Measurements from ENCODE around the gene TANGO2.

TANGO2 gene

DNA sequence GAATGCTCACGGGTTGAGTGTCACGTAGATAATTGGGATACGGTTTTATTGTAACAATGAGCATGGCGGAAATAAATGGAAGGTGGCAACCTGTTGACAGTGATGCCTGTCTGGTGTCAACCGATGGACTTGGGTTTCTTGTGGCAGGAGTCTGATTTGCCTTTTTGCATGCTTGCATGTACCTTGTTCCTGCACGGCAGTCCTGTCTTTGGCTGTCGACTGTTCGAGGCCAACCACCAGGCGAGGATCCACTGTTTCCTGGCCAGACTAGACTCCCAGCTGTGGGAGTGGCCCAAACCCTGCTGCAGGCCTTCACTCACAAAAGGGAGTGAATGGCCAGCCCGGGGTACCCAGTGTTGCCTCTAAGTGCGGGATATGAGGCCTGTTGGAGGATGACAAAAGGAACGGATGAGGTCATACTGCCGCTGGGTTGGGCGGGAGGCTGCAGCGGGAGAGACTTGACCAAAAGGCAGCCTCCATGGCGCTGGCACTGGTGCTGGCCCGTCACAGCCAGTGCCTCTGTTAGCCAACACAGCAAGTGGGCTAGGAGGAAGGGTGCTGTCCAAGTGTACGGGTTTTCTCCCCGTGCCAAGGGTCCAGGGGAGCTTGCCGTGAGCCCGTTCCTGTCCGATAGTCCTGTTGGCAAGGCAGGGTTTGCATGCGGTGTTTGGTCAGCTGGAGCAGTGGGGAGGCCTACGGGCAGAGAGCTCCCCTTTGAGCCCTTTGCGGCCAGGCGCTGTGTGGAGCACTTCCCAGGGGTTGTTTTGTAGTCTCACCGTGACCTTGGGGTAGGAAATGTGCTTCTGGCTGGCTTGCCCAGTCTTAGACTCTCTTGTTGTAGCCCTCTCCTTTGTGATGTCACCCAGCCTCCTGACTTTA is 60.1 kb downstream of the TANGO2 start:
- Mint-ChIP-seq H3K4me3 (peak overlapping the region; percentile 81), H3K27me3 (no peaks in the 10 kb centered on the region), H3K4me1 (peaks cover 45% of the 10 kb centered on the region), H3K36me3 (peaks cover under 1% of the 10 kb centered on the region), H3K9me3 (no peaks in the 10 kb centered on the region), H3K27ac (peak overlapping the region; percentile 48)
- ATAC-seq = no peak

DNA sequence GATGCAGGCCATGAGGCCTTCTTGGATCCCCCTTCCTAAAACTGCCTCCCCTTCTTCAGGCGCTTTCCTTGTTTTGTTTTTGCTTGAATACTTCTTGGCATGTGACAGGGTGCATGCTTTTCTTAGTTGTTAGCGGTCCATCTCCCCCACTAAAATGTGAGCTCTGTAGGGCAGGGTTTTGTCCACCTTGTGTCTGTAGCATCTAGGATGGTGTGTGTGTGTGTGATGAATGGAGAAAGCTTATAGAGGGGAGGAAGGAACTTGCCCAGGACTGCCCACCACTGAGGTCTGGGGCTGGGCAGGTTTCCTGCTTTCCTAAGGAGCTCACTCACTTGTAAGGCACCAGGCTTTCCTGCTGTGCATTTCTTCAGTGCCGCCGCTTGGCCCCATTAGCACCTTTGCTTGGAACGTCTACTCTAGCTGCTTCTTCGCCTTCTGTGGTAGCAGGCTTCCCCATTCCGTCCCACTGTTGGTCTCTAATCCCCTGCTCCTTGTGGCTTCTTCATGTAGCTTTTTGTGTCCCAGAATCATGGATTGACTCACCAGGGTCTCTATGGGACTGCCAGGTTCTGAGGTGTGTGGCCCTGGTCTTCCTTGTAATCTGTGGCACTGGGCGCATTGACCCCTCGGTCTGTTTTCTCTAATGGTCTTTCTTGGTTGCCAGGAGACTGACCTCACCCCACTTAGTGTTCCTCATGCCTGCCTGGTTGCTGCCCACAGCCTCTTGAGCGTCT is 62.4 kb downstream of the TANGO2 start:
- Mint-ChIP-seq H3K36me3 (peaks cover 23% of the 10 kb centered on the region), H3K27me3 (no peaks in the 10 kb centered on the region), H3K4me1 (peaks cover 51% of the 10 kb centered on the region), H3K4me3 (no peak overlapping the region), H3K9me3 (no peaks in the 10 kb centered on the region), H3K27ac (peak overlapping the region; percentile 10)
- ATAC-seq = no peak

DNA sequence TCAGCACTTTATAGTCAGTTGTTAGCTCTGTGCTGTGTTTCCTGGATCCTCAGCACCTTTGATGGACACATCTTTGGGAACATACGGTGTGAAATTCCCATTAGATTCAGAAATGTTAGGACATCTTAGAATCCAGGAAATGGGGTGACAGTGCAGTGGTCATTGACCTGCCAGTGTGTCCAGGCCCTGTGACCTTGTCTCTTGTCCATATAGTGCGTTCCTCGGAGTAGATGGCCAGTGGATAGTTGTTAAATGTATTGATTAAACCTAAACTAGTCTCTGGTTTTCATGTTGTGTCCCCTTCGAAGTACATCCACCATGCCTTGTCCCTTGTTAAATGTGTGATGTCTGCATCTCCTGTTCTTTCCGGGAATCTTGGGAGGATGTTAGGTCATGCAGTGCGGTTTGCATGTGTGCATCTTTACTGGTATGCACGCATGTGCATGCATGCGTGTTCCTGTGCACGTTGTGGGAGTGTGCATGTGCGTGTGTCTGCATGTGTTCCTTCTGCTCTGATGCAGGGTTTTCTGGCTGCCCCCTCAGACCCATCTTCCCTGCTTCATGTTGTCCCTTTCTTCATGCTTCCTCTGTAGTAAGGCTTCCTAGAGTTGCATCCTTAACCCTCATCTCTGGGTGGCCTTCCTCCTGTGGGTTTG is 63.1 kb downstream of the TANGO2 start:
- no peak for ATAC-seq
- Mint-ChIP-seq H3K4me1 (peaks cover 51% of the 10 kb centered on the region), H3K27me3 (no peaks in the 10 kb centered on the region), H3K9me3 (no peaks in the 10 kb centered on the region), H3K4me3 (no peak overlapping the region), H3K36me3 (peaks cover 30% of the 10 kb centered on the region), H3K27ac (peak overlapping the region; percentile 10)

DNA sequence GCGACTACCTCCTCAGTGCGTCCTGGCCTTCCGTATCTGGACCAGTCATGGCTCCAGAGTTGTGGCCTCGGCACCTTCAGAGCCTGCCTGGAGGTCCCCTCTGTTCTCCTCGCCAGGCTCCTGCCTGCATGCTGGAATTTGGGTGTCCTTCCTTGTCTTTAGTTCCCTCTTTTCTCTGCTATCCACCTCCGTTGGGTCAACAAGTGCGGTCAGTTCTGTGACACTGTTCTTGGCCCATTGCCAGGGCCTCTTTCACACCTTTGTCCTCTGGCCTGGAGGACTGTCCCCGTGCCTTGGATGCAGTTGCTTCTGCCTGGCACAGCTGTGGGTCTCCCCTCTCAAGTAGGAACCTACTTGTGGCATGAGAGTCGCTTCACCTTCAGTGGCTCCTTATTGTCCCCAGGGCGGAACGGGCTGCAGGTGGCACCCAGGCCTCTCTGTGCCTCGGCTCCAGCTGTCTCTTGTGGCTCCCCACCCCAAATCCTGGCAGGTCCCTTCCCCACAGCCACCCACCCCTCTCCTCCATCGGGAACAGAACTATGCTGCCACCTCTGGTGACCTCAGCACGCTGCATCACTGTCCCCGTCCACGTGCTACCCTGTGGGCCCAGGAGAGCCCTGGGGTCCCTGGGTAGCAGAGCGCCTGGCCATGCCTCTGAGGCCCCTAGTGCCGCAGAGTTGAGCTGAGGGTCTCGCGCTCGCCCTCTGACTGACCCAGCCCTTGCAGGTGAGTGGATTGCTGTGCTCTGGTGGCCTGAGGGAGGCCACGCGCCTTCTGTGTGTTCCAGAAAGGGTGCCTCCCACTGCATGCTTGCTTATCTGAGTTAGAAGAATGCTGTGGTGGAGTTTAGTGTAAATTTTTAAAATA is 63.9 kb downstream of the TANGO2 start:
- H3K27me3 Mint-ChIP-seq = no peaks in the 10 kb centered on the region
- H3K27ac Mint-ChIP-seq = no peak overlapping the region
- no peak overlapping the region for H3K4me3 Mint-ChIP-seq
- H3K36me3 Mint-ChIP-seq = peaks cover 37% of the 10 kb centered on the region
- H3K4me1 Mint-ChIP-seq = peaks cover 51% of the 10 kb centered on the region
- H3K9me3 Mint-ChIP-seq = no peaks in the 10 kb centered on the region
- no peak for ATAC-seq

DNA sequence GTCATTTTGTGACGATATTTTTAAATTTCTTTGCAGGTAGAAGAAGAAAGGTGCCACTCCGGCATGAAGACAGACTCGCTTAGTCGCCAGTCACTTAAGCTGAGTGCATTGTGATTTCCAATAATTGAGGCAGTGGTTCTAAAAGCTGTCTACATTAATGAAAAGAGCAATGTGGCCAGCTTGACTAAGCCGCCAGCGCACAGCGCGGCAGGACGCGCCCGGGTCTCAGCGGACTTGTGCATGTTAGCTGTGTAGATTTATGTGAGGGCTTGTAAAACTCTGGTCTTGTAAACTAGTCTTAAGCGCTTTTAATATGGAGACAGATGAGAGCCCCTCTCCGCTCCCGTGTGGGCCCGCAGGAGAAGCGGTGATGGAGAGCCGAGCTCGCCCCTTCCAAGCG is 64.7 kb downstream of the TANGO2 start:
- Mint-ChIP-seq H3K27me3 (no peaks in the 10 kb centered on the region), H3K36me3 (peaks cover 46% of the 10 kb centered on the region), H3K4me3 (no peak overlapping the region), H3K4me1 (peaks cover 49% of the 10 kb centered on the region), H3K9me3 (no peaks in the 10 kb centered on the region), H3K27ac (no peak overlapping the region)
- no peak for ATAC-seq

DNA sequence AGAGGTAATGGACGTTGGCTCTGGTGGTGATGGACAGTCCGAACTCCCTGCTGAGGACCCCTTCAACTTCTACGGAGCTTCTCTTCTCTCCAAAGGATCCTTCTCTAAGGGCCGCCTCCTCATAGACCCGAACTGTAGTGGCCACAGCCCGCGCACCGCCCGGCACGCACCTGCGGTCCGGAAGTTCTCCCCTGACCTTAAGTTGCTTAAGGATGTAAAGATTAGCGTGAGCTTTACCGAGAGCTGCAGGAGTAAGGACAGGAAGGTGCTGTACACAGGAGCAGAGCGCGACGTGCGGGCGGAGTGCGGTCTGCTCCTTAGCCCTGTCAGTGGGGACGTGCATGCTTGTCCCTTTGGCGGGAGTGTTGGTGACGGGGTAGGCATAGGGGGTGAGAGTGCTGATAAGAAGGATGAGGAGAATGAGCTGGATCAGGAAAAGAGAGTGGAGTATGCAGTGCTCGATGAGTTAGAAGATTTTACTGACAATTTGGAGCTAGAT is 65.2 kb downstream of the TANGO2 start:
- Mint-ChIP-seq H3K27ac (no peak overlapping the region), H3K4me1 (peaks cover 44% of the 10 kb centered on the region), H3K4me3 (no peak overlapping the region), H3K27me3 (no peaks in the 10 kb centered on the region), H3K36me3 (peaks cover 51% of the 10 kb centered on the region), H3K9me3 (no peaks in the 10 kb centered on the region)
- no peak for ATAC-seq

DNA sequence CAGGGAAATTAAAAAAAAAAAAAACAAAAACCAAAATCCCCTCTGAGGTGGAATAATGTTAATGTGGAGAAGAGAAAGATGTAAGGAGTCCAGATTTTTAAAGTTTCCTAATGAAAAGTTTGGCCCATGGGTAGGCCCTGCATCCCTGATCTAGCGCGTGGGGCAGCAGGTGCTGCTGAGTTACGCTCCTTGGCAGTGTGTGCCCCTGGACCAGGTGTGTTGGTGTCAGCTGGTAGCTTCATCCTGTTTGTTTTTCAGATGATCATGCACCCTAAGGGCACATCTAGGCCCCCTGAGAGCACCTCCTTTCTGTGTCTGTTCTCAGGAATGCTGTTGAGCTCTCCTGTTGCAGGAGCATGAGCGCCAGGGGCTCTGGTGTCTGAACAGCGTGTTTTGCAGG is 65.9 kb downstream of the TANGO2 start:
- Mint-ChIP-seq H3K27me3 (no peaks in the 10 kb centered on the region), H3K4me3 (no peak overlapping the region), H3K9me3 (no peaks in the 10 kb centered on the region), H3K36me3 (peaks cover 57% of the 10 kb centered on the region), H3K27ac (no peak overlapping the region), H3K4me1 (peaks cover 38% of the 10 kb centered on the region)
- ATAC-seq = no peak

DNA sequence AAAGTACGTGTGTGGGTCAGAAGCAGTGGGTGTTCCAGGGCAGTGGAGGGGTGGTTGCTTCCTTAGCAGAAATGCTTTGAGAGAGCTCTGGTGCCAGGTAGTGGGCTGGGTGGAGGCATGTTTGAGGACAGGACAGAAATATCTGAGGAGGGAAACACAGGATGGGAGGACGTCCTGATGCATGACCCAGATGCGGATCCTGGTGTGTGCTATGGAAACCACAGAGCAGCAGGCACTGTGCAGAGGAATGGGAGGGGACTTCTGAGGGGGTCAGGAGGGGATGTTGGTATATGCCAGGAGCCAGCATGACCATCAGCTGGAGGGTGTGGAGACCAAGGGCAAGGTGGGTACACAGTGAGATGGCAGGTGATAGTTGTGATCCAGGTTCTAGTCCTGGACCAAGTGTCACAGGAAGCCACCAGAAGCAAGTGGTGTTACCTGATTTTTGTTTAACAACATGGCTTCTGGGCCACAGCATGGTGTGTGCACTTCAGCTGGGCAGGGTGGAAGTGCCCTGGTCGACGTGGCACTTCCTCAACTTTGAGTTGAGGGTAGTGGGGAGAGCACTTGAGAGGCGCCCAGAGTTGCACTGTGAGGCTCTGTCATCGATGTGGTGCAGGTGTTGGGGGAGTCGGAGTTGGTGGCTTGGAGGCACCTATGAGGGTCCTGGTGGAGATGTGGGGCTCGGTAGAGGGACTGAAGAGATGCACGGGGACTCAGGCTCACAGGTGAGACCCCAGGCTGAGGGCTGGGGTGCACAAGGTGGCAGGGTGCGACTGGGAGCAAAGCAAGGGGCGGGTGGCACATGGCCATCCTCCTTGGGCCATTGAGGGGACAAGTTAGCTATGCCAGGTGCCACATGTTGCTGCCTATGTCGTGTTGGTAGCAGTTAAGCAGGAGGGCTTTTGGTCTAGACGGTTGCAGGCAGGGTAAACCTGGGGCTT is 66.7 kb downstream of the TANGO2 start:
- peaks cover 66% of the 10 kb centered on the region for H3K36me3 Mint-ChIP-seq
- H3K9me3 Mint-ChIP-seq = no peaks in the 10 kb centered on the region
- no peaks in the 10 kb centered on the region for H3K27me3 Mint-ChIP-seq
- H3K4me1 Mint-ChIP-seq = peaks cover 30% of the 10 kb centered on the region
- ATAC-seq = no peak
- H3K27ac Mint-ChIP-seq = no peak overlapping the region
- H3K4me3 Mint-ChIP-seq = no peak overlapping the region

DNA sequence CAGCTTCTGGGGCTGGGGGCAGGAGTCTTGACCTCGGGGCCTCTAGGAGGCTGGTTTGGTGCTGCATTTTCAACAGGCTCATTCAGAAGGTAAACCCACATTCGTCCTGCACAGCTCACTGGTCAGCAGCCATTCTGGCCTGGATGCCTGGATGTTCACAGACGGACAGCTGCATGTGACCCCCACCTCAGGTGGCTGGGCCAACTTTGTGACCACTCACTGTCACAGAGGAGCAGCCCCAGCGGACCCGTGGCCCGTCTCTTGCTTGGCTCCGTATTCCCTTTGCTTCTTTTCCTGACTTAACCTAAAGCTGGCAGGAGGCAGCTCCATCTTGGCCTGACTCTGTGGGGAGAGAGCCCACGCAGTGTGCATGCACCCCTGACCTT is 67.3 kb downstream of the TANGO2 start:
- Mint-ChIP-seq H3K27ac (no peak overlapping the region), H3K4me3 (no peak overlapping the region), H3K4me1 (peaks cover 23% of the 10 kb centered on the region), H3K27me3 (no peaks in the 10 kb centered on the region), H3K36me3 (peaks cover 69% of the 10 kb centered on the region), H3K9me3 (no peaks in the 10 kb centered on the region)
- ATAC-seq = no peak

DNA sequence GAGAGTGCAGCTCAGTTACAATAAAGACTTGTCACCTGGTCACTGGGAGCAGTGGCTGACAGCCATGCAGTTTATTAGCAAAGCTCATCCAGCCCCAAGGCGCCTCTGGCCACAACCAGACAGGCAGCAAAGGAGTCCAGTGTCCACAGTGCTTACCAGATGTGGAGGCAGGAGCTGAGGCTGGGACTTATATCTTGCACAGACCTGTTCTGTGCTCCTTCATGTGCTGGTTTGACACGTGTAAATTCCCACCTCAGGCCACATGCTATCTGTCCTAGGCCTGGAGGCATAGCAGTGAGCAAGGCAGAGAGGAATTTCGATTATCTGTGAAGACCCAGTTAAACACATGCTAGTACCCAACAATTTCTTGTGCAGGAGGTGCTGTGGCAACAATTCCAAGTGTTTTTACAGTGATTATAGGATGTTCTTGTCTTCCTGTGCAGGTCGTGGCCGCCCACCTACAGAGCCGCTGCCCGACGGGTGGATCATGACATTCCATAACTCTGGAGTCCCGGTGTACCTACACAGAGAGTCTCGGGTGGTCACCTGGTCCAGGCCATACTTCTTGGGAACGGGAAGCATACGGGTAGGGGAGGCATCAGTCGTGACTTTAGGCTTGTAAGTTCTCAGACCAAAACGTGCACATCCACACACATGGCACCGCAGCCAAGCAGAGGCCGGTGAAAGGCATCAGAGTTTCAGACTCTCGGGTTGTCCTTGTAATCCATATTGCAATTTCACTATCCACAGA is 68.5 kb downstream of the TANGO2 start:
- Mint-ChIP-seq H3K4me3 (no peak overlapping the region), H3K27ac (no peak overlapping the region), H3K4me1 (peaks cover 12% of the 10 kb centered on the region), H3K36me3 (peaks cover 80% of the 10 kb centered on the region), H3K27me3 (no peaks in the 10 kb centered on the region), H3K9me3 (no peaks in the 10 kb centered on the region)
- no peak for ATAC-seq

DNA sequence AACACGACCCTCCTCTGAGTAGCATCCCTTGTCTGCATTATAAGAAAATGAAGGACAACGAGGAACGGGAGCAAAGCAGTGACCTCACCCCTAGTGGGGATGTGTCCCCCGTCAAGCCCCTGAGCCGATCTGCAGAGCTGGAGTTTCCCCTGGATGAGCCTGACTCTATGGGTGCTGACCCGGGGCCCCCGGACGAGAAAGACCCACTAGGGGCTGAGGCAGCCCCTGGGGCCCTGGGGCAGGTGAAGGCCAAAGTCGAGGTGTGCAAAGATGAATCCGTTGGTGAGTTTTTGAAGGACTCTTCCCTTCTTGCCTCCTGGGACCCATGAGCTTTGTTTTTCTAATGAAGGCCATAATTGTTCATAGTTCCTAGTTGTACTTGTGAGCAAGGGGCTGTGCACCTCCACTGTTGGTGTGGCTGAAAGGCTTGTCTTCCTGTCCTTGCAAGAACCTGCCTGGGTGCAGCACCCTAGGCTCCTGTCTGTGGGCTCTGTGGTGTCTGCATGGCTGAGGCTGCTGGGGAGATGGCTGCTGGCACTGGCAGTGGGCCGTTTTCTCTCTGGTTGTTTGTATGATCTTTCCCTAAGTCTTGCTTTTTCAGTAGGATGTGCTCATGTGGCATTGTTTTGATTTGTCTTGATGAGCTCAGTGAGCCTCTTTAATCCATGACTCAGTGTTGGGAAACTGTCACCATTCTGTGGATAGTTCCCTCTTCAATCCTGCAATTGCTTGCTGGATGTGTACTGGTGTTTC is 69.2 kb downstream of the TANGO2 start:
- Mint-ChIP-seq H3K36me3 (peaks cover 86% of the 10 kb centered on the region), H3K4me3 (no peak overlapping the region), H3K4me1 (peaks cover 7% of the 10 kb centered on the region), H3K27ac (no peak overlapping the region), H3K27me3 (no peaks in the 10 kb centered on the region), H3K9me3 (no peaks in the 10 kb centered on the region)
- no peak for ATAC-seq

DNA sequence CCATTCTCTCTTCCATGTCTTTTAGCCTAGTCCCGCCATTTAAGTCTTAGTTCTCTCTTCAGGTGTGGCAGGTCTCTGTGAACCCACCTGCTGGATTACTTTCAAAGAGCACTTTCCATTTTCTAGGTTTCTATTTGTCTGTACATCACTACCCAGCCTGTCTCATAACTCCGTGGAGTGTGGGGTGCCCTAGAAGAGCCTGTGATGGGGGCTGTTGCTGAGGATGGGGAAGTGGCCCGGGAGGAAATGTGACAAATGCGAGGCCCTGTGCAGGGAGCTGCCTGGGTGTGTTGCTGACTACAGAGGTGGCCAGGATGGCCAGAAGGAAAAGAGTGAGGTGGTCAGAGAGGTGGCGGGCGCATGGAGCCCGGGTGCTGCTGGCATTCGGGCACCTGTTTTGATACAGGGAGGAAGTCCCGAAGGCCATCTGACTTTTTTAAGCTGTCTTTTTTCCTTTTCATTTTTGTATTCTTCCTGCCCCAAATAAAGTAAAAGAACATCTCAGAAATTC is 69.9 kb downstream of the TANGO2 start:
- Mint-ChIP-seq H3K36me3 (peaks cover 92% of the 10 kb centered on the region), H3K27ac (no peak overlapping the region), H3K4me3 (no peak overlapping the region), H3K9me3 (no peaks in the 10 kb centered on the region), H3K4me1 (peaks cover 7% of the 10 kb centered on the region), H3K27me3 (no peaks in the 10 kb centered on the region)
- ATAC-seq = no peak

Data from stimulated activated memory B cell treated with anti-CD40 and anti-IgM and Interleukin-4, amounts not matched to agents 10 μg/mL and 1 μg/mL and 100 μg/mL, for 72 hours (primary cell).